ENCODE data around the gene GPT2. TPM values are rescaled to one million over a fixed set of nuclear protein-coding genes. Genes with fewer than 3 reads are reported as not detected.
A peak's percentile ranks its signal among the peaks of the same experiment; 100 is the strongest.

Gene GPT2, protein sequence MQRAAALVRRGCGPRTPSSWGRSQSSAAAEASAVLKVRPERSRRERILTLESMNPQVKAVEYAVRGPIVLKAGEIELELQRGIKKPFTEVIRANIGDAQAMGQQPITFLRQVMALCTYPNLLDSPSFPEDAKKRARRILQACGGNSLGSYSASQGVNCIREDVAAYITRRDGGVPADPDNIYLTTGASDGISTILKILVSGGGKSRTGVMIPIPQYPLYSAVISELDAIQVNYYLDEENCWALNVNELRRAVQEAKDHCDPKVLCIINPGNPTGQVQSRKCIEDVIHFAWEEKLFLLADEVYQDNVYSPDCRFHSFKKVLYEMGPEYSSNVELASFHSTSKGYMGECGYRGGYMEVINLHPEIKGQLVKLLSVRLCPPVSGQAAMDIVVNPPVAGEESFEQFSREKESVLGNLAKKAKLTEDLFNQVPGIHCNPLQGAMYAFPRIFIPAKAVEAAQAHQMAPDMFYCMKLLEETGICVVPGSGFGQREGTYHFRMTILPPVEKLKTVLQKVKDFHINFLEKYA
- 1.1 TPM for polyA plus RNA-seq (2012; ENCODE audit: low read depth, missing spikeins)

DNA sequence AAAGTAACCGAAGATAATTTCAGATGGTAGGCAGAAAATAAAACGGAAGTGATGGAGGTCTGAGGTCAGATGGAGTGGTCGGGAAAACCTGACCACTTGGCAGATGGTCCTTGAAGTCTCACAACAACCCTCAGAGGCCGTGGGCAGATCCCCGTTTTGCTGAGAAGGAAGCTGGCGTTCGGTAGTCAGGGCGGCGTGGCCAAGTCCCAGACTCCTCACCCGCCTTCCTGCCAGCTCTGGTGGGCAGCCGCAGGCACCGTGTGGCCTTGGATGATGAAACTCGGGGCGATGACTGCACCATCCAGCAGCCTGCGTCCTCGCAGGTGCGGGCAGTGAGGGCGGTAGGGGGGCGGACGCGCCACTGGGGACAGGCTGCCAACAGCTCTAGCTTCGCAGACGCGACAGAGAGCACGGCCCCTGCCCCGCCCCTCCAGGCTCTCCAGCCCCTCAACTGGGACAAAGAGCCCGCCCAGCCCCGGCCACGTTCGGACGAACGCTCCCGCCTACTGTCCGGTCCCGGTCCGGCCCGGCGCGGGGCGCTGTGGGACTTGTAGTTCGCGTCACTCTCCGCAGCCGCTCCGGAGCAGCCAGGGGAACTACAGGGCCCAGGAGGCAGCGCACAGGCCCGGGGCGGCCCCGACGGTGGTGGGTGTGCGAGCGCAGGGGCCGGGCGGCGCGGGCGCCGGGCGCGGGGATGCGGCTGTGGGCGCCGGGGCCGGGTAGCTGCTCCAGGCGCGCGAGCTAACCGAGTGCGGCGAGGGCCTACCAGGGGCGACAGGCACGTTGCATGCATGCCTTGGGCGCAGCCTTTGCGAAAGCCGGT, at the start of gene GPT2:
TSS of gene GPT2 (plus strand) at position 673 of the 823 bp plus-strand sequence. CDS start 354 bp downstream, outside the sequence.
- TF ChIP-seq PAX5 (IDR thresholded peaks at IDR 0.05; ENCODE audit: insufficient read depth, low read length, severe bottlenecking) (no peak), SPI1 (IDR thresholded peaks at IDR 0.05; ENCODE audit: low read depth, low read length) (no peak), POLR2A (IDR thresholded peaks at IDR 0.05; ENCODE audit: low read depth, low read length) (no peak)
- DNase-seq (ENCODE audit: insufficient read length, low spot score) (peak; percentile 84), FAIRE-seq (peak; percentile 84)

DNA sequence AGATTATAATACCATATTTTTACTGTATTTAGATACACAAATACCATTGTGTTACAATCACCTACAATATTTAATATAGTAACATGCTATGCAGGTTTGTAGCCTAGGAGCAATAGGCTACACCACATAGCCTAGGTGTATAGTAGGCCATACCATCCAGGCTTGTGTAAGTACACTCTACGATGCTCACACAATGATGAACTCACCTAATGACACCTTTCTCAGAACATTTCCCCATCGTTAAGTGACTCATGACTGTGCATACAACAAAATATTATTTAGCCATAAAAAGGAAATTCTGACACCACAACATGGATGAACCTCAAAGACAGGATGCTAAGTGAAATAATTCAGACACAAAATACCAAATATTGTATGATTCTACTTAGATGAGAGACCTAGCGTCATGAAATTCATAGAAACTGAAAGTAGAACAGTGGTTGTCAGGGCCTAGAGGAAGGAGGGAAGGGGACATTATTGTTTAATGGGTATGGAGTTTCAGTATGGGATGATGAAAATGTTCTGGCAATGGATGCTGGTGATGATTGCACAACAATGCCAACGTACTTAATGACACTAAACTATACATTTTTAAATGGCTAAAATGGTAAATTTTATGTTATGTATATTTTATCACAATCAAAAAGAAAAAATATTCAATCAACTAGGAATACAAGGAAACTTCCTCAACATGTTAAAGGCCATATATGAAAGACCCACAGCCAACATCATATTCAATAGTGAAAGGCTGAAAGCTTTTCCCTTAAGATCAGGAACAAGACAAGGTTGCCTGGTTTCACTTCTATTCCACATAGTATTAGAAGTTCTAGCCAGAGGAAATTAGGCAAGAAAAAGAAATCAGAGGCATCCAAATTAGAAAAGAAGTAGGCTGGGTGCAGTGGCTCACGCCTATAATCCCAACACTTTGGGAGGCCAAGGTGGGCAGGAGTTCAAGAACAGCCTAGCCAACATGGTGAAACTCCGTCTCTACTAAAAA, 47.3 kb upstream of the GPT2 start:
- FAIRE-seq: peak; percentile 68
- TF ChIP-seq POLR2A (IDR thresholded peaks at IDR 0.05; ENCODE audit: low read depth, low read length) (no peak), PAX5 (IDR thresholded peaks at IDR 0.05; ENCODE audit: insufficient read depth, low read length, severe bottlenecking) (no peak), POU2F2 (IDR thresholded peaks at IDR 0.05; ENCODE audit: low read depth, low read length) (no peak), TAF1 (IDR thresholded peaks at IDR 0.05; ENCODE audit: low read depth, low read length) (no peak)
- no peak for DNase-seq (ENCODE audit: insufficient read length, low spot score)

DNA sequence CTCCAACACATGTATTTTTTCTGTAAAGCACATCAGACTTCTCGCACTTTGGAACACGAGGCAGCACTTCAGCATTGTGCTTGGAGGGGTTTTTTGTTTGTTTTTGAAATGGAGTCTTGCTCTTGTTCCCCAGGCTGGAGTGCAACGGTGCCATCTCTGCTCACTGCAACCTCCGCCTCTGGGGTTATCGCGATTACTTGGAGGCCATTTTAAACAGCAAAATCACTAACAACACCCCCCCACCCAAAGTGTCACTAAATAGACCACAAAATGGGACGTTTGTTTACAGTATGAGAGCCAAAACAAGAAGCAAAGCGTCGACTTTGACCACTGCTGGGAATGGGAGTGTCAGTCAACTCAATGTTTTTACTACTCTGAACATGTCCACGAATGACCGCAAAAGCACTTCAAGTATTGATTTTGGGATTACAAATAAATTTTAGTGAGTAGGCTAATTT, 44.1 kb upstream of the GPT2 start:
- no peak for DNase-seq (ENCODE audit: insufficient read length, low spot score)
- FAIRE-seq: no peak
- TF ChIP-seq POLR2A (IDR thresholded peaks at IDR 0.05; ENCODE audit: low read depth, low read length) (no peak), POLR2AphosphoS5 (IDR thresholded peaks at IDR 0.05; ENCODE audit: low read depth, low read length) (no peak), PAX5 (IDR thresholded peaks at IDR 0.05; ENCODE audit: insufficient read depth, low read length, severe bottlenecking) (no peak), TAF1 (IDR thresholded peaks at IDR 0.05; ENCODE audit: low read depth, low read length) (no peak), SPI1 (IDR thresholded peaks at IDR 0.05; ENCODE audit: low read depth, low read length) (no peak), POU2F2 (IDR thresholded peaks at IDR 0.05; ENCODE audit: low read depth, low read length) (no peak)

DNA sequence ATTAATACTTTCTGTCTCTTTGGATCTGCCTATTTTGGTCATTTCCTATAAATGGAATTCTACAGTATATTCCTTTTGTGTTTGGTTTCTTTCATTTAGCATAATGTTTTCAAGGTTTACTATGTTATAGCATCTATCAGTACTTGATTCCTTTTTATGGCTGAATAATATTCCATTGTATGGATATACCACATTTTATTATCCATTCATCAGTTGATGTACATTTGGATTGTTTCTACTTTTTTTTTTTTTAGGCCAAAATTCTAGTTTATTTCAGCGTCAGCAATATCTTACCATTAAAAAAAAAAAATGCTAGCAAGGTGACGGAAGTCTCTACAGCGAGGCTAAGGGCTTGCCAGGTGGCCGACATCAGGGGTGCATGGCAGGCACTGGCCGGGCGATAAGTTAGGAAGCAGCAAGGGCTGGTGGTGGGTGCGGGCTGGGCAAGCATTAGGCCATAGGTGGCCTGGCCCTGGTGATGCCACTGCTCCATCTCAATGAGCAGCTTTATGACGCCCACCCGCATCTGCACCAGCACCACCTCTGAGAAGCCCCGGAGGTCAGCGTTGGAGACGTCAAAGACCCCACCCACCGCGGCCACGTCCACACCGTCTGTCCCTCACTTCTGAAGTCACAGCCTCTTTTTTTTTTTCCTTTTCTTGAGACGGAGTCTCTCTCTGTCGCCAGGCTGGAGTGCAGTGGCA, 41.8 kb upstream of the GPT2 start:
- TF ChIP-seq SPI1 (IDR thresholded peaks at IDR 0.05; ENCODE audit: low read depth, low read length): no peak
- TF ChIP-seq POU2F2 (IDR thresholded peaks at IDR 0.05; ENCODE audit: low read depth, low read length): no peak
- TF ChIP-seq TAF1 (IDR thresholded peaks at IDR 0.05; ENCODE audit: low read depth, low read length): no peak
- TF ChIP-seq PAX5 (IDR thresholded peaks at IDR 0.05; ENCODE audit: insufficient read depth, low read length, severe bottlenecking): no peak
- TF ChIP-seq POLR2A (IDR thresholded peaks at IDR 0.05; ENCODE audit: low read depth, low read length): no peak
- no peak for TF ChIP-seq POLR2AphosphoS5 (IDR thresholded peaks at IDR 0.05; ENCODE audit: low read depth, low read length)
- no peak for FAIRE-seq
- no peak for DNase-seq (ENCODE audit: insufficient read length, low spot score)

DNA sequence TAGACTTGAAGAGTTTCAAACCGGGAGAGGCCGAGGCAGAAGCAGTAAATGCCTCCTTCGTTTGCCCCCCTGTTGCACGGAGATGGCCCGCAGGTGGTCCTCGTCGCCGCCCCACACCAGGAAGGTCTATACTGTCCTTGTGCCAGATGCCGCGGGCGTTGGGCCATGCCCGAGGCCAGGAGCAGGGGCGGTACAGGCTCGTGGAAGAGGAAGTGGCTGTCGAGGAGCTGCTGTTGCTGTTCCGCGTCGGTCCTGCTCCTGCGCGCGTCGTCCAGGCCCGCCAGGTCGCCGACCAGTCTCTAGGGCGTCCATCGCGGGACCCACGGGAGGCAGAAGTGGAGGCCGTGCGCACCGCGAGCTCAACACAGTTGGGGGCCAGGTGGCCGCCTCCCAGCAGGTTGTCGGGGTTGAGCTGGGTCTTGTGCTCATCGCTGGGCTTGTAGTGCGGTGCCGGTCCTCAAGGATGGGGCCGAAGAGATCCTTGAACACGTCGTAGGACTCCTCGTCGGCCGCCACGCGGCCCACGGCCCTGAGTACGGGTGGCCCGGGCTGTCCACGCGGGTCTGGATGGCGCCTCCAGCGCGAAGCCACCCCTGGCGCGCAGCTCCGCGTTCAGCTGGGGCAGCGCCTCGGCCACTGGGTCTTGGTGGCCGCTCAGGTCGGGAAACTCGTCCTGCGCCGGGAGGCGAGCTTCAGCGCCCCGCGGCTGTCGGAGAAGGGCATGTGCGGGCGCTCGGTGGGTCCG, 40.1 kb upstream of the GPT2 start:
- FAIRE-seq (no peak), DNase-seq (ENCODE audit: insufficient read length, low spot score) (no peak)
- TF ChIP-seq POU2F2 (IDR thresholded peaks at IDR 0.05; ENCODE audit: low read depth, low read length): no peak
- no peak for TF ChIP-seq POLR2AphosphoS5 (IDR thresholded peaks at IDR 0.05; ENCODE audit: low read depth, low read length)
- no peak for TF ChIP-seq SPI1 (IDR thresholded peaks at IDR 0.05; ENCODE audit: low read depth, low read length)
- TF ChIP-seq POLR2A (IDR thresholded peaks at IDR 0.05; ENCODE audit: low read depth, low read length): no peak
- no peak for TF ChIP-seq PAX5 (IDR thresholded peaks at IDR 0.05; ENCODE audit: insufficient read depth, low read length, severe bottlenecking)
- TF ChIP-seq TAF1 (IDR thresholded peaks at IDR 0.05; ENCODE audit: low read depth, low read length): no peak

GRCh38 chr16:46844771-46845170, 39.4 kb upstream of the GPT2 start:
- FAIRE-seq: no peak
- DNase-seq (ENCODE audit: insufficient read length, low spot score): no peak
- TF ChIP-seq SPI1 (IDR thresholded peaks at IDR 0.05; ENCODE audit: low read depth, low read length) (no peak), POU2F2 (IDR thresholded peaks at IDR 0.05; ENCODE audit: low read depth, low read length) (no peak), POLR2A (IDR thresholded peaks at IDR 0.05; ENCODE audit: low read depth, low read length) (no peak), POLR2AphosphoS5 (IDR thresholded peaks at IDR 0.05; ENCODE audit: low read depth, low read length) (no peak), PAX5 (IDR thresholded peaks at IDR 0.05; ENCODE audit: insufficient read depth, low read length, severe bottlenecking) (no peak), TAF1 (IDR thresholded peaks at IDR 0.05; ENCODE audit: low read depth, low read length) (no peak)

- FAIRE-seq: no peak
- TF ChIP-seq POLR2A (IDR thresholded peaks at IDR 0.05; ENCODE audit: low read depth, low read length) (no peak), POLR2AphosphoS5 (IDR thresholded peaks at IDR 0.05; ENCODE audit: low read depth, low read length) (no peak), TAF1 (IDR thresholded peaks at IDR 0.05; ENCODE audit: low read depth, low read length) (no peak), SPI1 (IDR thresholded peaks at IDR 0.05; ENCODE audit: low read depth, low read length) (no peak), PAX5 (IDR thresholded peaks at IDR 0.05; ENCODE audit: insufficient read depth, low read length, severe bottlenecking) (no peak), POU2F2 (IDR thresholded peaks at IDR 0.05; ENCODE audit: low read depth, low read length) (no peak)
- DNase-seq (ENCODE audit: insufficient read length, low spot score): no peak
These were observed 38.2 kb upstream of the GPT2 start for GRCh38 chr16:46845952-46846351.

Measured in GM12891 (cell line).